ENCODE data around the gene GABRG3. TPM values are rescaled to one million over a fixed set of nuclear protein-coding genes. Genes with fewer than 3 reads are reported as not detected.
"Not testable (repeated sequence)": the region's sequence is repeated elsewhere in the genome, so short reads cannot be mapped to it uniquely, and the experiment has no call there.

Gene GABRG3
- total RNA-seq, 1 experiment from 2014 or later, result not detected

DNA sequence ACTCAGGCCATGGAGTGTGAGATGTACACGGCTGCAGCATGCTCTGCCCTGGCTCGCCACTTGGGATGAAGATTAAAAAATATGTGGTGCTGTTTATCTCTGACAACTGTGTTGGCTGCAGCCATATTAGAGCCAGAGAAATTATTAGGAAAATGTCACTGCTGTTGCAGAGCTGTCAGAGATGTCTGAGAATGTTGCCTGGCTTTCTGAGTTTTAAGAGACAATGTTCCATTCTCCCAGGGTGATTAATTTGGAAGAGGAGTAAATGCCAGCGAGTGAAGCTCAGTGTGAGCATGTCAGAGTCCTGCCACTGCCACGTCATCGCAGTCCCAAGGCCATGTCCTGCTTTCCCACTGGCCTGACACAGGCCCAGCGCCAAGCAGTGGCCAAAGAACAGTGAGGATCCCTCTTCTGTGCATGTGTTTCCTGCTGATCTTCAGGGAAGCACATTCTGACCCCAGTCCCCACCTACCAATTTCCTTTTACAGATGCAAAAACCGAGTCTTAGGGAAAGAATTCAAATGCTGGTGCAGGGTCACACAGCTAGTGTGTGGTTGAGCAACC is 370.9 kb downstream of the GABRG3 start:
- no peaks in the 10 kb centered on the region for H3K27me3 ChIP-seq (replicated peaks)
- 0 out of 2 replicates have a peak, but pooled peaks cover 4% of the 10 kb centered on the region for H3K9me3 ChIP-seq (replicated peaks)
- H3K36me3 ChIP-seq, result no peaks in the 10 kb centered on the region
- H3K4me3 ChIP-seq, result no peak overlapping the region
- no peak overlapping the region for H3K27ac ChIP-seq
- H3K4me1 ChIP-seq (replicated peaks), result no peaks in the 10 kb centered on the region
- DNase-seq (ENCODE audit: low read depth in 1 of 2, low spot score in 2 of 2), result no peak

GRCh38 chr15:27342991-27343390 is 372.0 kb downstream of the GABRG3 start:
- Histone ChIP-seq H3K4me1 (replicated peaks) (no peaks in the 10 kb centered on the region), H3K4me3 (no peak overlapping the region), H3K27me3 (replicated peaks) (no peaks in the 10 kb centered on the region), H3K36me3 (no peaks in the 10 kb centered on the region), H3K27ac (no peak overlapping the region), H3K9me3 (replicated peaks) (0 out of 2 replicates have a peak, but pooled peaks cover 4% of the 10 kb centered on the region)
- no peak for DNase-seq (ENCODE audit: low read depth in 1 of 2, low spot score in 2 of 2)

DNA sequence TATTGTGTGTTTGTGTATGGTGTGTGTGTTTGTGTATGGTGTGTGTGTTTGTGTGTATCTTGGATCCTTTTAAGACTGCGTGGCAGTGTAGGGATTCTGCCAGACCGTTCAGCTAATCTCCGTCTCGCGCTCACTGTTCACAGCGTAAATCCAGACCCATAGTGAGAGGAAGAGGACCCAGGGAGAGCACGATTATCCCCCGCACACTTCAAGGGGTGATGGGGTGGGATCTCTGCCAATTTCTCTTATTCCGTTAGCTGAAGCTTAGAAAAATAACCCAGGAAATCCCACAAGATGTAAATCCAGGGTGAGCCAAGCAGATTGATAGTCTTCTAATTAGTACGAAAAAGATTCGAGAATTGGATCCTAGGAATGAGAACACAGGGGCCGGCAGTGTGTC is 381.2 kb downstream of the GABRG3 start:
- Histone ChIP-seq H3K36me3 (no peaks in the 10 kb centered on the region), H3K27ac (no peak overlapping the region), H3K9me3 (replicated peaks) (peaks cover 12% of the 10 kb centered on the region), H3K27me3 (replicated peaks) (no peaks in the 10 kb centered on the region), H3K4me3 (no peak overlapping the region), H3K4me1 (replicated peaks) (no peaks in the 10 kb centered on the region)
- no peak for DNase-seq (ENCODE audit: low read depth in 1 of 2, low spot score in 2 of 2)

DNA sequence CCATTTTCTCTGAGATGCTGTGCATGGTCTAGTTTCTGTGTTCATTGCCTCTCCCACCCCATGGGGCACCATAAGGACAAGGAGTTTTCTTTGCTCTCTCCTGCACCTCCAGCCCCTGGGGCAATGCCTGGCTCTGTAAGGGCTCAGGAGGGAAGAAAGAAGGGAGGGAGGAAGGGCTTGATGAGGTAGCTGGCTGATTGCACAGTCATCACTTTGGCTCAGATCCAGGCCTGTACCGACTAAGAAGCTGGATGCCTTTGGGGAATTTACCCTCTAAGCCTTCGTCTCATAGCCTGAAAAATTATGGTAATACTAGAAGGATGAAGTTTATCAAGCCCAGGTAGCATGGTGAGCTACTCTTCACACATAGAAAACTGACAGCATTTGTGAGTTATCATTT is 382.9 kb downstream of the GABRG3 start:
- Histone ChIP-seq H3K36me3 (no peaks in the 10 kb centered on the region), H3K27me3 (replicated peaks) (no peaks in the 10 kb centered on the region), H3K4me1 (replicated peaks) (no peaks in the 10 kb centered on the region), H3K9me3 (replicated peaks) (peaks cover 12% of the 10 kb centered on the region), H3K4me3 (no peak overlapping the region), H3K27ac (no peak overlapping the region)
- DNase-seq (ENCODE audit: low read depth in 1 of 2, low spot score in 2 of 2), result no peak

- H3K27ac ChIP-seq, result no peak overlapping the region
- no peak for DNase-seq (ENCODE audit: low read depth in 1 of 2, low spot score in 2 of 2)
- no peak overlapping the region for H3K4me3 ChIP-seq
- H3K9me3 ChIP-seq (replicated peaks), result no peaks in the 10 kb centered on the region; the same call in 1 of the 2 replicates
- no peaks in the 10 kb centered on the region for H3K4me1 ChIP-seq (replicated peaks)
- no peaks in the 10 kb centered on the region for H3K27me3 ChIP-seq (replicated peaks)
- no peaks in the 10 kb centered on the region for H3K36me3 ChIP-seq
Measured at GRCh38 chr15:27358751-27359434, 387.9 kb downstream of the GABRG3 start.

DNA sequence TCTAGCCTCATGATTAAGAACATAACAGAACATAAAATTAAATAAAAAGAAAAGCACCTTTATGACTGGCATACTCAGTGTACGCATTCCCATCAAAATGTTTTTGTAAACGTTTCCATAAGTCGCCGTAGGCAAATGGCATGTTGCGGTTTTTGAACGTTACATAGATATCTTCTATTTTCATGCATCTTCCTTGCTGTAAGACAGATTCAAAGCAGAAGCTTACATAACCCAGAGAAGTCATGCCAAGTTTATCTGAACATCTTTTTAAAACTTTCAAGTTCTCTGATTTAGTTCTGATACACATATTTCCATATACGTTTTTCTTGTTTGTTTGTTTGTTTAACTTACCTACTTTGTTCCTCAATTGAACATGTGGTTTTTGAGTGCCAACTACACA is 388.6 kb downstream of the GABRG3 start:
- H3K9me3 ChIP-seq (replicated peaks), result no peaks in the 10 kb centered on the region; the same call in 1 of the 2 replicates
- H3K4me3 ChIP-seq, result no peak overlapping the region
- no peaks in the 10 kb centered on the region for H3K36me3 ChIP-seq
- no peaks in the 10 kb centered on the region for H3K4me1 ChIP-seq (replicated peaks)
- no peak overlapping the region for H3K27ac ChIP-seq
- no peak for DNase-seq (ENCODE audit: low read depth in 1 of 2, low spot score in 2 of 2)
- H3K27me3 ChIP-seq (replicated peaks), result no peaks in the 10 kb centered on the region

- H3K4me3 ChIP-seq, result no peak overlapping the region
- no peaks in the 10 kb centered on the region for H3K4me1 ChIP-seq (replicated peaks)
- DNase-seq (ENCODE audit: low read depth in 1 of 2, low spot score in 2 of 2), result no peak
- H3K9me3 ChIP-seq (replicated peaks), result no peaks in the 10 kb centered on the region; the same call in 1 of the 2 replicates
- no peaks in the 10 kb centered on the region for H3K36me3 ChIP-seq
- no peak overlapping the region for H3K27ac ChIP-seq
- no peaks in the 10 kb centered on the region for H3K27me3 ChIP-seq (replicated peaks)
Measured at GRCh38 chr15:27360316-27360715, 389.3 kb downstream of the GABRG3 start.

GRCh38 chr15:27361438-27361837 is 390.5 kb downstream of the GABRG3 start:
- H3K27me3 ChIP-seq (replicated peaks), result no peaks in the 10 kb centered on the region
- H3K9me3 ChIP-seq (replicated peaks), result no peaks in the 10 kb centered on the region; the same call in 1 of the 2 replicates
- no peak for DNase-seq (ENCODE audit: low read depth in 1 of 2, low spot score in 2 of 2)
- no peak overlapping the region for H3K27ac ChIP-seq
- no peak overlapping the region for H3K4me3 ChIP-seq
- H3K36me3 ChIP-seq, result no peaks in the 10 kb centered on the region
- no peaks in the 10 kb centered on the region for H3K4me1 ChIP-seq (replicated peaks)

GRCh38 chr15:27365456-27365855 is 394.5 kb downstream of the GABRG3 start:
- Histone ChIP-seq H3K9me3 (replicated peaks) (no peaks in the 10 kb centered on the region; the same call in 1 of the 2 replicates), H3K27me3 (replicated peaks) (no peaks in the 10 kb centered on the region), H3K4me3 (no peak overlapping the region), H3K4me1 (replicated peaks) (no peaks in the 10 kb centered on the region), H3K36me3 (no peaks in the 10 kb centered on the region), H3K27ac (no peak overlapping the region)
- no peak for DNase-seq (ENCODE audit: low read depth in 1 of 2, low spot score in 2 of 2)

- not testable (repeated sequence) for H3K27me3 ChIP-seq (replicated peaks); H3K4me3 ChIP-seq; H3K9me3 ChIP-seq (replicated peaks); DNase-seq (ENCODE audit: low read depth in 1 of 2, low spot score in 2 of 2); H3K27ac ChIP-seq; H3K4me1 ChIP-seq (replicated peaks); H3K36me3 ChIP-seq
Measured at GRCh38 chr15:27377391-27377790, 406.4 kb downstream of the GABRG3 start.

DNA sequence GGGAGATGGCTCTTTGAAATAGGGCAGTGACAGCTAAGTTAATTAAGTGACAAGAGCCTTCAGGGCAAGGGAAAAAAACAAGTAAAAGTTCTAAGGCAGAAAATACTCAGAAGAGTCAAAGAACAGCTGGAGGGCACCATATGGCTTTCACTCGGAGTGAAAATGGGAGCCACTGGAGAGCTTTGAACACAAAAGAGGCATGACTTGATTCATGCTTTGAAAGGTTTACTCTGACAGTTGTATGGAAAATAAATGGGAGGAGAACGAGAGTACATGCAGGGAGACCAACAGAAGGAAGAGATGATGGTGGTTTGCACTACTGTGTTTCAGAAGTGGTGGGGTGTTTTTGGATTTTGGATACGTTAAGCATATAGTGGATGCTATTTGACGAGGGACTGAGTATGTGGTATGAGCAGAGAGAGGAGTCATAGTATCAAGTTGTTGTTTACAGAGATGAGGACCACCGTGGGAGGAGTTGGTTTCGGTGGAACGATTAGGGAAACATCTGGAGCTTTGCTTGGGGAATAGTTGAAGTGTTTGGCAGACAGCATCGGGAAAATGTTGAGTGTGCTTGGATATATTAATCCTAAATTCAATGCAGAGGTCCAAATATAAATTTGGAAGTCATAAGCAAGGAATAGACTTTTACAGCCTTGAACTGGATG is 411.5 kb downstream of the GABRG3 start:
- H3K4me1 ChIP-seq (replicated peaks), result no peaks in the 10 kb centered on the region
- no peaks in the 10 kb centered on the region; the same call in 1 of the 2 replicates for H3K9me3 ChIP-seq (replicated peaks)
- no peaks in the 10 kb centered on the region for H3K27me3 ChIP-seq (replicated peaks)
- no peaks in the 10 kb centered on the region for H3K36me3 ChIP-seq
- no peak overlapping the region for H3K4me3 ChIP-seq
- H3K27ac ChIP-seq, result no peak overlapping the region
- no peak for DNase-seq (ENCODE audit: low read depth in 1 of 2, low spot score in 2 of 2)

- no peak overlapping the region for H3K4me3 ChIP-seq
- no peak for DNase-seq (ENCODE audit: low read depth in 1 of 2, low spot score in 2 of 2)
- H3K9me3 ChIP-seq (replicated peaks), result no peaks in the 10 kb centered on the region; the same call in 1 of the 2 replicates
- no peaks in the 10 kb centered on the region for H3K27me3 ChIP-seq (replicated peaks)
- no peaks in the 10 kb centered on the region for H3K4me1 ChIP-seq (replicated peaks)
- no peak overlapping the region for H3K27ac ChIP-seq
- no peaks in the 10 kb centered on the region for H3K36me3 ChIP-seq
Measured at GRCh38 chr15:27383726-27384125, 412.7 kb downstream of the GABRG3 start.

- Histone ChIP-seq H3K27me3 (replicated peaks) (no peaks in the 10 kb centered on the region), H3K4me3 (no peak overlapping the region), H3K9me3 (replicated peaks) (no peaks in the 10 kb centered on the region), H3K27ac (no peak overlapping the region), H3K36me3 (no peaks in the 10 kb centered on the region), H3K4me1 (replicated peaks) (no peaks in the 10 kb centered on the region)
- no peak for DNase-seq (ENCODE audit: low read depth in 1 of 2, low spot score in 2 of 2)
Measured at GRCh38 chr15:27392163-27392562, 421.2 kb downstream of the GABRG3 start.

GRCh38 chr15:27396521-27396920 is 425.5 kb downstream of the GABRG3 start:
- DNase-seq (ENCODE audit: low read depth in 1 of 2, low spot score in 2 of 2), result no peak
- Histone ChIP-seq H3K4me3 (no peak overlapping the region), H3K27me3 (replicated peaks) (no peaks in the 10 kb centered on the region), H3K36me3 (no peaks in the 10 kb centered on the region), H3K9me3 (replicated peaks) (no peaks in the 10 kb centered on the region), H3K27ac (no peak overlapping the region), H3K4me1 (replicated peaks) (no peaks in the 10 kb centered on the region)

All from SJSA1 (cell line).